ENCODE measurements around the gene FOXN4. TPM values are rescaled to one million over a fixed set of nuclear protein-coding genes. Genes with fewer than 3 reads are reported as not detected.

Gene FOXN4
- total RNA-seq, 4 donors from 2014 or later, result not detected

DNA sequence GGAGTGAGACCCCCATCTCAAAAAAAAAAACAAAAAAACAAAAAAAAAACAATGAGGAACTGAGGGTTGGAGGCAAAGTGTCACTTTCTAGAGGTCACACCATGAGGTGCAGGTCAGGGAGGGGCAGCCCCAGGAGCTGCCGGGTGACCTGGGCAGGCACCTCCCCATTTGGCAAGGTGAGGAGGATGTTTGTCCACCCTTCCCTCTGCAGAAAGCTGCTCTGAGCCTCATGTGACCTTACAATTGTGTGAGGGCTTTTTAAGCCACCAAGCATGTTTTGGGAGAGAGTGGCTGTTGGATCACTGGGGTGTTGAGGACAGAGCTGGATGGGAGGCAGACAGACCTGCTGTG is 49.6 kb downstream of the FOXN4 start:
- ATAC-seq, result no peak
- Histone ChIP-seq H3K9me3 (no peaks in the 10 kb centered on the region), H3K36me3 (peaks cover 14 to 94% of the 10 kb centered on the region in 2 donors), H3K27me3 (no peaks in the 10 kb centered on the region), H3K4me3 (no peak overlapping the region), H3K27ac (peak overlapping the region; percentile 50 to 71 (median 64)), H3K4me1 (peaks cover 6 to 9% of the 10 kb centered on the region in 2 donors)
- no peak for DNase-seq
- TF ChIP-seq, protein P1, sequence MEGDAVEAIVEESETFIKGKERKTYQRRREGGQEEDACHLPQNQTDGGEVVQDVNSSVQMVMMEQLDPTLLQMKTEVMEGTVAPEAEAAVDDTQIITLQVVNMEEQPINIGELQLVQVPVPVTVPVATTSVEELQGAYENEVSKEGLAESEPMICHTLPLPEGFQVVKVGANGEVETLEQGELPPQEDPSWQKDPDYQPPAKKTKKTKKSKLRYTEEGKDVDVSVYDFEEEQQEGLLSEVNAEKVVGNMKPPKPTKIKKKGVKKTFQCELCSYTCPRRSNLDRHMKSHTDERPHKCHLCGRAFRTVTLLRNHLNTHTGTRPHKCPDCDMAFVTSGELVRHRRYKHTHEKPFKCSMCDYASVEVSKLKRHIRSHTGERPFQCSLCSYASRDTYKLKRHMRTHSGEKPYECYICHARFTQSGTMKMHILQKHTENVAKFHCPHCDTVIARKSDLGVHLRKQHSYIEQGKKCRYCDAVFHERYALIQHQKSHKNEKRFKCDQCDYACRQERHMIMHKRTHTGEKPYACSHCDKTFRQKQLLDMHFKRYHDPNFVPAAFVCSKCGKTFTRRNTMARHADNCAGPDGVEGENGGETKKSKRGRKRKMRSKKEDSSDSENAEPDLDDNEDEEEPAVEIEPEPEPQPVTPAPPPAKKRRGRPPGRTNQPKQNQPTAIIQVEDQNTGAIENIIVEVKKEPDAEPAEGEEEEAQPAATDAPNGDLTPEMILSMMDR (IDR thresholded peaks at IDR 0.05 in 4 of 5, conservative IDR thresholded peaks at IDR 0.05 in 1 of 5), result no peak
- TF ChIP-seq POLR2A (IDR thresholded peaks at IDR 0.05), result no peak
- in situ Hi-C loops (cut with MboI; ENCODE audit: low sequenced_read_pairs in 4 of 4) (loop anchor here in 2 of 4 donors (25.0 kb wide), 1 partner anchor 128 kb away; no protein-coding TSS in a partner anchor), intact Hi-C loops (cut with DNase I; ENCODE audit: low total_unique reads) (no loop called here)

DNA sequence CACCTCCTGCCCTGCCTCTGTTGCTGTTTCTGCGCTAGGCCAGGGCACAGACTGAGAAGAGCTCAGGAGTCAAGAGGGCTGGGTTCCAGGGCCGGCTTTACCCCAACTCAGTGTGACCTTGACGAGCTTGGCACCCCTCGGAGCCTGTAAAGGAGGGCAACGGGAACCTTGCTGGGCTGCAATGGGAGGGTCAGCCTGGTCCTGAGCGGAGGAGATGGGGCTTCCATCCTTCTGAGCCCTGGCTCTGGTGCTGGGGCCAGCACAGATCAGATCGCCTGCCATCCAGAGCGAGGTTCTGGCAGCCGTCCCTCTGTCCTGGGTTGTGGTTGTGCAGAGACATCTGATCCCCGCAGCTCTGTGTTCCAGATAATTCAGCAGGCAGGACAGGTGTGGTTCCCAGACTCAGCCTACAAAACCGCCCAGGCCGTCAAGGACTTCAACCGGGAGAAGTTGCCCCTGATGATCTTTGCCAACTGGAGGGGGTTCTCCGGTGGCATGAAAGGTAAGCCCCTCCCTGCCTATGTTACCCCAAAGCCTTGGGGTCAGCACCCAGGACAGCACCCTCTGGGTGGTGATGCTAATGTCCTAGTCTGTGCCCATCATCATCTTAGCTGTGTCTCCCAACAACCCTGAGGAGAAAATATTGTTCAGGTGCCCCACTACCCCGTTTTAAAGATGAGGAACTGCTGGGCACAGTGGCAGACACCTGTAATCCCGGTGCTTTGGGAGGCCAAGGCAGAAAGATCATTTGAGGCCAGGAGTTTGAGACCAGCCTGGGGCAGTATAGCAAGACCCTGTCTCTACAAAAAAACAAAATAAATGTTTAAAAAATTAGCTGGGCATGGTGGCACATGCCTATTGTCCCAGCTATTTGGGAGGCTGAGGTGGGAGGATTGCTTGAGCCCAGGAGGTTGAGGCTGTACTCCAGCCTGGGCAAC is 50.2 kb downstream of the FOXN4 start:
- peak; percentile 79 to 92 for DNase-seq
- Histone ChIP-seq H3K9me3 (no peaks in the 10 kb centered on the region), H3K27me3 (no peaks in the 10 kb centered on the region), H3K27ac (peak overlapping the region; percentile 50 to 71 (median 64)), H3K4me1 (peaks cover 7 to 9% of the 10 kb centered on the region in 2 donors), H3K4me3 (no peak overlapping the region), H3K36me3 (peaks cover 14 to 94% of the 10 kb centered on the region in 2 donors)
- intact Hi-C loops (cut with DNase I; ENCODE audit: low total_unique reads) (no loop called here), in situ Hi-C loops (cut with MboI; ENCODE audit: low sequenced_read_pairs in 4 of 4) (loop anchor here in 2 of 4 donors (25.0 kb wide), 1 partner anchor 128 kb away; no protein-coding TSS in a partner anchor)
- TF ChIP-seq, protein P1 (IDR thresholded peaks at IDR 0.05 in 4 of 5, conservative IDR thresholded peaks at IDR 0.05 in 1 of 5), result no peak
- no peak for TF ChIP-seq POLR2A (IDR thresholded peaks at IDR 0.05)
- peak; percentile 67 to 76 for ATAC-seq

GRCh38 chr12:109258201-109258600 is 50.9 kb downstream of the FOXN4 start:
- Histone ChIP-seq H3K27ac (peak overlapping the region; percentile 50 to 71 (median 64)), H3K4me3 (no peak overlapping the region), H3K27me3 (no peaks in the 10 kb centered on the region), H3K4me1 (peaks cover 13 to 14% of the 10 kb centered on the region in 2 donors), H3K9me3 (no peaks in the 10 kb centered on the region), H3K36me3 (peaks cover 14 to 94% of the 10 kb centered on the region in 2 donors)
- DNase-seq (no peak), ATAC-seq (peak in 1 of 2 donors; percentile 5)
- no peak for TF ChIP-seq POLR2A (IDR thresholded peaks at IDR 0.05)
- TF ChIP-seq, protein P1 (IDR thresholded peaks at IDR 0.05 in 4 of 5, conservative IDR thresholded peaks at IDR 0.05 in 1 of 5), result no peak
- intact Hi-C loops (cut with DNase I; ENCODE audit: low total_unique reads), result no loop called here
- in situ Hi-C loops (cut with MboI; ENCODE audit: low sequenced_read_pairs in 4 of 4), result loop anchor here in 2 of 4 donors (25.0 kb wide), 1 partner anchor 129 kb away; no protein-coding TSS in a partner anchor

DNA sequence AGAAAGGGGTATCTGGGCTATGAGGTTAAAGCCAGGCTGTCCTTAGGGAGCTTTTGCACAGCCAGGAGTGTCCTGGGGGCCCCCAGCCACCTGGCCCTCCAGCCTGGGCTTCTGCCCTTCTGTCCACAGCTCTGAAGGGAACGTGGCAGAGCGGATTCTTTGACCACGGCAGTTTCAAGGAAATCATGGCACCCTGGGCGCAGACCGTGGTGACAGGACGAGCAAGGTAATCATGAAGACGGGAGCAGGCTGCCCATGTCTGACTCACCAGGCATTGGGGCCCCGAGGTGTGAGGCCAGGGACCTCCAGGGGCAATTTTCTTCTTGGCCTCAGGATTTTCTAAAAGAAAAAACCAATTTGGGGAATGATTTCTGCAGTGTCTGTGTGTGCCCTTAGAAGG is 53.1 kb downstream of the FOXN4 start:
- no peaks in the 10 kb centered on the region for H3K27me3 ChIP-seq
- H3K4me3 ChIP-seq, result no peak overlapping the region
- in situ Hi-C loops (cut with MboI; ENCODE audit: low sequenced_read_pairs in 4 of 4) (loop anchor here in 2 of 4 donors (25.0 kb wide), 1 partner anchor 131 kb away; no protein-coding TSS in a partner anchor), intact Hi-C loops (cut with DNase I; ENCODE audit: low total_unique reads) (no loop called here)
- peaks cover 18 to 94% of the 10 kb centered on the region in 2 donors for H3K36me3 ChIP-seq
- H3K27ac ChIP-seq, result peak overlapping the region in 3 of 4 donors; percentile 3 to 18 (median 9)
- H3K9me3 ChIP-seq, result no peaks in the 10 kb centered on the region
- no peak for TF ChIP-seq POLR2A (IDR thresholded peaks at IDR 0.05)
- TF ChIP-seq, protein P1 (IDR thresholded peaks at IDR 0.05 in 4 of 5, conservative IDR thresholded peaks at IDR 0.05 in 1 of 5), result no peak
- H3K4me1 ChIP-seq, result peaks cover 13 to 28% of the 10 kb centered on the region in 2 donors
- DNase-seq, result no peak
- no peak for ATAC-seq

All from gastrocnemius medialis (tissue), 4 donors.